Measurements from ENCODE around the gene AMMECR1.

AMMECR1 gene

DNA sequence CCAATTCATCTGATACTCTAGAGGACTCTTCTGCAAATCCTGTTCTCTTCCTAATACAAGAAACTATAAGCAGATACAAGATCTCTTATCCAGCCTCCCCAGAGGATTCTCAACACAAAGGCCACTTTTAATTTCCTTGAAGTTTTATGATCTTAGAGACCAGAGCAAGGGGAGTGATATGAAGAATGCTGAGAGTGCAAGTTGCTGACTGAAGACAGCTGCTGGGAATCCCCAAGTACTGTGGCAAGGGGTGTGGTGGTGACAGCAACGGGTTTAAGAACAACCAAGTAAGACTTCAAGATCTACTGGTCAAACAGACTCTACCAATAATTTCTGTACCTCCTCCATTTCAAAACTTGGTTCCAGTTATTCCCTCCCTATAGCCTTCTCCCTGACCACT, 7.0 kb downstream of the AMMECR1 start:
- TF ChIP-seq SUZ12 (IDR thresholded peaks at IDR 0.05; ENCODE audit: extremely low read depth, insufficient read depth, insufficient read length) (no peak), ZNF274 (IDR thresholded peaks at IDR 0.05; ENCODE audit: low read depth, low read length) (no peak)
- Histone ChIP-seq H3K9ac (ENCODE audit: insufficient read length, low read depth) (no peak overlapping the region), H3K36me3 (ENCODE audit: insufficient read depth, insufficient read length, low read length) (no peaks in the 10 kb centered on the region), H3K4me1 (ENCODE audit: insufficient read depth, insufficient read length) (no peaks in the 10 kb centered on the region), H3K4me3 (ENCODE audit: insufficient read length, low read depth) (no peak overlapping the region), H3K9me3 (ENCODE audit: insufficient read depth, low read length) (no peaks in the 10 kb centered on the region), H3K27me3 (ENCODE audit: insufficient read depth, insufficient read length) (no peaks in the 10 kb centered on the region)
- DNase-seq (ENCODE audit: low read depth, low spot score) = no peak

DNA sequence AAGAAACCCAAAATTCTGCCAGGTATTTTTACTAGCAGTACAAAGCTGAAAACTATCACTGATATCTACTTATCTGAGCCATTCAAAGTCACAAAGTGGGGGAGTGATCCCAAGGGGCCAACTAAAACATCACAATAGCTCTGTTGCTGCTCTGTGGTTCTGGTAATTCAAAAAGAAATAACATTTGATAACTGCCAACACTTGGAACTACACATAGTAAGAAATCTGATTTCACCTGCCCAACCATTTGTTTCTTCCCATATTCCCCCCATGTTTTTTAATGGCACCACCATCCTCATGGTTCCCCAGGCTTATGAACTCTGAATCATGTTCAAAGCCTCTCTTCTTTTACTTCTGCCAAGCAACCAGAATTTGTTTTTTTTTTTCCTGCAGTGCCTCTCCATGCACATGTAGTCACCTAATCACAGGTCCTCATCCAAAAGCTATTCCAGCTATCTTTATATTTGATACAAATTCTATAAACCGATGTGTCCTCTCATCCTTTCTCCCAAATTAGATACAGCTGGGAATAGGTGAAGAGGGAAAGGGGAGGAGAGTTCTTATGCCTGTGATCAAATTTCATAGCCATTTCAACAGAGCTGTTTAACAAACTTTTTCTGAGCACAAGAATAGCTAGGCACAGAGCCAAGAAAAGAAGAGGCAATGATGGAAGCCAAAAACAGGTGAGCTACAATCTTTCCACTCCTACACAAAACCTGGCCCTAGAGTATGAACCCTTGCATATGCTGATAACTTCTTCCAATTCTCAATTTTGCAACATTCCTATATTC, 7.7 kb downstream of the AMMECR1 start:
- DNase-seq (ENCODE audit: low read depth, low spot score) = no peak
- TF ChIP-seq SUZ12 (IDR thresholded peaks at IDR 0.05; ENCODE audit: extremely low read depth, insufficient read depth, insufficient read length) = no peak
- TF ChIP-seq ZNF274 (IDR thresholded peaks at IDR 0.05; ENCODE audit: low read depth, low read length) = no peak
- TF ChIP-seq YY1 (IDR thresholded peaks at IDR 0.05; ENCODE audit: insufficient read depth, insufficient read length) = no peak
- H3K4me3 ChIP-seq (ENCODE audit: insufficient read length, low read depth) = no peak overlapping the region
- H3K9ac ChIP-seq (ENCODE audit: insufficient read length, low read depth) = no peak overlapping the region
- no peaks in the 10 kb centered on the region for H3K4me1 ChIP-seq (ENCODE audit: insufficient read depth, insufficient read length)
- no peaks in the 10 kb centered on the region for H3K27me3 ChIP-seq (ENCODE audit: insufficient read depth, insufficient read length)
- no peaks in the 10 kb centered on the region for H3K9me3 ChIP-seq (ENCODE audit: insufficient read depth, low read length)
- no peaks in the 10 kb centered on the region for H3K36me3 ChIP-seq (ENCODE audit: insufficient read depth, insufficient read length, low read length)

DNA sequence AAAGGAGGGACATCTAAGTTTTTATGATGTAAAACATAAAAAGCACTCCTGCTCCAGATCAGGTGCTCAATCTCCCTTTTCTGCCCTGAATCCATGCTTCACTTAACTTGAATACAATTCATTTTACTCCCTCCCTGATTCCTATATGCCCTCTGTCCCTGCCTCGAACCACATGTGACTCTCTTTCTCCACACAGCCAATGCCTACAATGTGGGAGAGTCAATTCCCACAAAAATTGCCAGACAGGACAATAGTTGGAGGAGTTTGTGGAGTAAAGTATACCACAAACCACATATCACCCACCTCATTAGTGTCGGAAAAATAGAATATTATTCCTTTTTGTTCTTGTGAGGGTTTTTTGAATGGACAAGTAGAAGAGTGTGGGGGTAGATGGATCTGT, 9.7 kb downstream of the AMMECR1 start:
- Histone ChIP-seq H3K9me3 (ENCODE audit: insufficient read depth, low read length) (no peaks in the 10 kb centered on the region), H3K27me3 (ENCODE audit: insufficient read depth, insufficient read length) (no peaks in the 10 kb centered on the region), H3K36me3 (ENCODE audit: insufficient read depth, insufficient read length, low read length) (no peaks in the 10 kb centered on the region), H3K4me1 (ENCODE audit: insufficient read depth, insufficient read length) (no peaks in the 10 kb centered on the region), H3K4me3 (ENCODE audit: insufficient read length, low read depth) (no peak overlapping the region), H3K9ac (ENCODE audit: insufficient read length, low read depth) (no peak overlapping the region)
- no peak for DNase-seq (ENCODE audit: low read depth, low spot score)
- TF ChIP-seq SUZ12 (IDR thresholded peaks at IDR 0.05; ENCODE audit: extremely low read depth, insufficient read depth, insufficient read length) = no peak
- no peak for TF ChIP-seq ZNF274 (IDR thresholded peaks at IDR 0.05; ENCODE audit: low read depth, low read length)
- TF ChIP-seq YY1 (IDR thresholded peaks at IDR 0.05; ENCODE audit: insufficient read depth, insufficient read length) = no peak

DNA sequence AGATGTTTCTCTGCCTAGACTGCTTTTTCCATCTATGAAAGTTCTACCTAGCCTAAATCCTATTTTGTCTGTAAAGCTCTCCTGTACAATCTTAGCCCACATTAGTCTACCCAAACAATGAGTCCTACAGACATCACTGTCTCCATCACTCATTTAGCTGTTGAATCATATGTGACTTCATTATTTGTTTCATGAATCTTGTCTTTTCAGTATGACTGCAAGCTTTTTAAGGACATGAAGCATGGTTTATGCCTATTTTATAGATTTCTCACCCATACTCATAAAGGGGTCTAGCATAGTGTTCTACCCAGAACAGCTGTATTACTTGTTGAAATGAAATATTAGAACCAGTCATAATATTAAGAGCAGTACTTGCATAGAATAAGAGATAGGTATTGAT, 13.0 kb downstream of the AMMECR1 start:
- no peak for TF ChIP-seq YY1 (IDR thresholded peaks at IDR 0.05; ENCODE audit: insufficient read depth, insufficient read length)
- no peak for DNase-seq (ENCODE audit: low read depth, low spot score)
- Histone ChIP-seq H3K9ac (ENCODE audit: insufficient read length, low read depth) (no peak overlapping the region), H3K9me3 (ENCODE audit: insufficient read depth, low read length) (no peaks in the 10 kb centered on the region), H3K4me1 (ENCODE audit: insufficient read depth, insufficient read length) (no peaks in the 10 kb centered on the region), H3K27me3 (ENCODE audit: insufficient read depth, insufficient read length) (no peaks in the 10 kb centered on the region), H3K36me3 (ENCODE audit: insufficient read depth, insufficient read length, low read length) (no peaks in the 10 kb centered on the region), H3K4me3 (ENCODE audit: insufficient read length, low read depth) (no peak overlapping the region)

DNA sequence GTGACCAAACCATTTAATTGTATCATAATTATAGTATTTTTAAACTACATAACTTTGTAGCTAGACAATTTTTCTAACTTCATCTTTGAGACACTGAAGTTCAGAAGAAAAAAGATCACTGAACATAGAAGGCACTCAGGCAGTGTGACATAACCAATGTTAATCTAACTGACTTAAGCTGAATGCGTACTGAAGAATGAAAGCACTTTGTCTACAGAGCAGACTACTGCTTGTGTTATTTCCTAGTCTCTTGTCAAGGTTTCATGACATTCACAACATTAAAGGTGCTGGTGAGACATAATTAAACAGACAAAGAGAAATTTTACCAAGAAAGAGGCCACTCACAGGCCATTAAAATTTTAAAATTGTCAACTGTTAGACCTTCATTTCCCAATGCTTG, 13.5 kb downstream of the AMMECR1 start:
- Histone ChIP-seq H3K9me3 (ENCODE audit: insufficient read depth, low read length) (no peaks in the 10 kb centered on the region), H3K4me1 (ENCODE audit: insufficient read depth, insufficient read length) (no peaks in the 10 kb centered on the region), H3K36me3 (ENCODE audit: insufficient read depth, insufficient read length, low read length) (no peaks in the 10 kb centered on the region), H3K4me3 (ENCODE audit: insufficient read length, low read depth) (no peak overlapping the region), H3K27me3 (ENCODE audit: insufficient read depth, insufficient read length) (no peaks in the 10 kb centered on the region), H3K9ac (ENCODE audit: insufficient read length, low read depth) (no peak overlapping the region)
- TF ChIP-seq SUZ12 (IDR thresholded peaks at IDR 0.05; ENCODE audit: extremely low read depth, insufficient read depth, insufficient read length) = no peak
- TF ChIP-seq ZNF274 (IDR thresholded peaks at IDR 0.05; ENCODE audit: low read depth, low read length) = no peak
- no peak for TF ChIP-seq YY1 (IDR thresholded peaks at IDR 0.05; ENCODE audit: insufficient read depth, insufficient read length)
- DNase-seq (ENCODE audit: low read depth, low spot score) = no peak

DNA sequence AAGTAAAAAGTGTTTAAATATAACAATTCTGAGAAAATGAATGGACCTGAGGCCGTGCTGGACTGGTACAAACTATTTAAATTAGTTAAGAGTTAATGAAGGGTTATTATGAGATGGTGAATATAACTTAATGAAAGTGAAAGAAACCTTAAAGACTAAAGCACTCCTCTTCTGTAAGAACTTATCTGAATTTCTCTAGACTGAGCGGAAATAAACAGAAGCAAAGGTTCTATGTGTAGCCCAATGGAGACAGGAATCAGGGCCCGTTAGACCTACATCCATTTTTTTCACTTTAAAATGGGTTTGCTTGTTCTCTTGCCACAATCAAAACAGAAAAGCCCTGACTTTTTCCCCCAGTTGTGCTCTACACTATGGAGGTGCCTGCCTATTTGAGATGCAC, 14.9 kb downstream of the AMMECR1 start:
- no peak overlapping the region for H3K9ac ChIP-seq (ENCODE audit: insufficient read length, low read depth)
- H3K4me3 ChIP-seq (ENCODE audit: insufficient read length, low read depth) = no peak overlapping the region
- no peaks in the 10 kb centered on the region for H3K36me3 ChIP-seq (ENCODE audit: insufficient read depth, insufficient read length, low read length)
- no peaks in the 10 kb centered on the region for H3K27me3 ChIP-seq (ENCODE audit: insufficient read depth, insufficient read length)
- H3K9me3 ChIP-seq (ENCODE audit: insufficient read depth, low read length) = no peaks in the 10 kb centered on the region
- no peak for DNase-seq (ENCODE audit: low read depth, low spot score)
- H3K4me1 ChIP-seq (ENCODE audit: insufficient read depth, insufficient read length) = no peaks in the 10 kb centered on the region
- TF ChIP-seq SUZ12 (IDR thresholded peaks at IDR 0.05; ENCODE audit: extremely low read depth, insufficient read depth, insufficient read length) (no peak), YY1 (IDR thresholded peaks at IDR 0.05; ENCODE audit: insufficient read depth, insufficient read length) (no peak), ZNF274 (IDR thresholded peaks at IDR 0.05; ENCODE audit: low read depth, low read length) (no peak)

DNA sequence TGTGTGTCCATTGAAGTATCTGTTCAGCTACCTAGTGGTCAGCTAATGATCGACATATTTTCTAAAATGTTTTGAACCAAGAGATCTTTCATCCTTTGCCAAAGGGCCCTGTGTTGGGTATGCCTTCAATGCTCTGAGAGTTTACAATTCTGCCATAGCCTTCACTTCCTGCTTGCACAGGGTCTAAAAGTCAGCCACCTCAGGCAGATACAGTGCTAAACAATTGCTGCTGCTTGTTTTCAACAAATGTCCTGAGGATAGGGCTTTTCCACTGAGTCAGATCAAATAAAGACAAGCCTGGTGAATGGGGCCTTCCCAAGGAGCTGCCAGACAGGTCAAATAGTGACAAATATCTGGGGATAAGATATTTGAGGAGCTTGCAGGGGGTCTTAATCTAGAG, 16.7 kb downstream of the AMMECR1 start:
- H3K27me3 ChIP-seq (ENCODE audit: insufficient read depth, insufficient read length) = no peaks in the 10 kb centered on the region
- H3K9me3 ChIP-seq (ENCODE audit: insufficient read depth, low read length) = 0 out of 2 replicates have a peak, but pooled peaks cover 10% of the 10 kb centered on the region
- DNase-seq (ENCODE audit: low read depth, low spot score) = no peak
- H3K4me3 ChIP-seq (ENCODE audit: insufficient read length, low read depth) = no peak overlapping the region
- H3K9ac ChIP-seq (ENCODE audit: insufficient read length, low read depth) = no peak overlapping the region
- TF ChIP-seq ZNF274 (IDR thresholded peaks at IDR 0.05; ENCODE audit: low read depth, low read length) = no peak
- TF ChIP-seq YY1 (IDR thresholded peaks at IDR 0.05; ENCODE audit: insufficient read depth, insufficient read length) = no peak
- no peak for TF ChIP-seq SUZ12 (IDR thresholded peaks at IDR 0.05; ENCODE audit: extremely low read depth, insufficient read depth, insufficient read length)
- no peaks in the 10 kb centered on the region for H3K36me3 ChIP-seq (ENCODE audit: insufficient read depth, insufficient read length, low read length)
- H3K4me1 ChIP-seq (ENCODE audit: insufficient read depth, insufficient read length) = no peaks in the 10 kb centered on the region
